ENCODE measurements around the gene RPS2. TPM values are rescaled to one million over a fixed set of nuclear protein-coding genes. Genes with fewer than 3 reads are reported as not detected.

Gene RPS2
- total and polyA plus RNA-seq, 2 experiments from 2014 or later = 1,449 to 1,991 TPM

DNA sequence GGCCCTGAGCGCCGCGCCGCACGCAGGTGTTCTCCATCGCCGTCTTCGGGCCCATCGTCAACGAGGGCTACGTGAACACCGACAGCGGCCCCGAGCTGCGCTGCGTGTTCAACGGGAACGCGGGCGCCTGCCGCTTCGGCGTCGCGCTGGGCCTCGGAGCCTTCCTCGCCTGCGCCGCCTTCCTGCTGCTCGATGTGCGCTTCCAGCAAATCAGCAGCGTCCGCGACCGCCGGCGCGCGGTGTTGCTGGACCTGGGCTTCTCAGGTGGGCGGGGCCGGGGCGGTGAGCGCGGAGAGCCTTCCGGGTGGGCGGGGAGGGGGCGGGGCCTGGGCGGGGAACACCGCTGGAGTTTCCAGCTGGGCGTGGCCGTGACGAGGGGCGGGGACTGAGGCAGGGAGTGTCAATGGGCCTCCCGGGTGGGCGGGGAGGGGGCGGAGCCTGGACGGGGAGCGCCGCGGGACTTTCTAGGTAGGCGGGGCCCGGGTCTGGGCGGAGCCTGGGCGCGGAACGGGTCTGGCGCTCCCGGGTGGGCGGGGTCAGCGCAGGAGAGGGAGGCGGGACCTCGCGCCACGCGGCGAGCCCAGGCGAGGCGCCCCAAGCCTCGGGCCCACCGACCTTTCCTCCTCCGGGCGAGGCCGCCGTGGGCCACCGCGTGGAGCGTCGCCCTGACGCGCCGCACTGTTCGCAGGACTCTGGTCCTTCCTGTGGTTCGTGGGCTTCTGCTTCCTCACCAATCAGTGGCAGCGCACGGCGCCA is 27.5 kb upstream of the RPS2 start:
- 9% methylated on average over 49 of the region's 96 CpGs for WGBS (ENCODE audit: low lambda C conversion rate, missing lambda C conversion rate)

GRCh38 chr16:1991588-1991947 is 26.9 kb upstream of the RPS2 start:
- Histone ChIP-seq H3K4me1 (ENCODE audit: insufficient read depth) (peaks cover 19% of the 10 kb centered on the region), H3K4me2 (peak overlapping the region; percentile 82), H3K27me3 (peaks cover 27% of the 10 kb centered on the region), H3K36me3 (replicated peaks; ENCODE audit: insufficient read depth, low read depth) (no peaks in the 10 kb centered on the region), H2AFZ (peak overlapping the region; percentile 64), H3K79me2 (peaks cover 2% of the 10 kb centered on the region), H3K9me2 (replicated peaks; ENCODE audit: insufficient read depth) (no peaks in the 10 kb centered on the region), H4K20me1 (ENCODE audit: insufficient read depth, poor library complexity, severe bottlenecking) (no peaks in the 10 kb centered on the region), H3K4me3 (no peak overlapping the region), H3K27ac (no peak overlapping the region), H3K9me3 (ENCODE audit: low read depth) (no peaks in the 10 kb centered on the region)
- WGBS (ENCODE audit: low lambda C conversion rate, missing lambda C conversion rate) = 26% methylated on average over 22 of the region's 22 CpGs
- TF ChIP-seq, protein P1, sequence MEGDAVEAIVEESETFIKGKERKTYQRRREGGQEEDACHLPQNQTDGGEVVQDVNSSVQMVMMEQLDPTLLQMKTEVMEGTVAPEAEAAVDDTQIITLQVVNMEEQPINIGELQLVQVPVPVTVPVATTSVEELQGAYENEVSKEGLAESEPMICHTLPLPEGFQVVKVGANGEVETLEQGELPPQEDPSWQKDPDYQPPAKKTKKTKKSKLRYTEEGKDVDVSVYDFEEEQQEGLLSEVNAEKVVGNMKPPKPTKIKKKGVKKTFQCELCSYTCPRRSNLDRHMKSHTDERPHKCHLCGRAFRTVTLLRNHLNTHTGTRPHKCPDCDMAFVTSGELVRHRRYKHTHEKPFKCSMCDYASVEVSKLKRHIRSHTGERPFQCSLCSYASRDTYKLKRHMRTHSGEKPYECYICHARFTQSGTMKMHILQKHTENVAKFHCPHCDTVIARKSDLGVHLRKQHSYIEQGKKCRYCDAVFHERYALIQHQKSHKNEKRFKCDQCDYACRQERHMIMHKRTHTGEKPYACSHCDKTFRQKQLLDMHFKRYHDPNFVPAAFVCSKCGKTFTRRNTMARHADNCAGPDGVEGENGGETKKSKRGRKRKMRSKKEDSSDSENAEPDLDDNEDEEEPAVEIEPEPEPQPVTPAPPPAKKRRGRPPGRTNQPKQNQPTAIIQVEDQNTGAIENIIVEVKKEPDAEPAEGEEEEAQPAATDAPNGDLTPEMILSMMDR (IDR thresholded peaks at IDR 0.05; ENCODE audit: poor library complexity) = no peak
- TF ChIP-seq EZH2phosphoT487 (IDR thresholded peaks at IDR 0.05; ENCODE audit: low read depth, severe bottlenecking, unreplicated experiment) (no peak), EZH2 (IDR thresholded peaks at IDR 0.05; ENCODE audit: borderline replicate concordance) (no peak)
- no peak for DNase-seq (ENCODE audit: low spot score)

More for the DNA sequence above, 27.5 kb upstream of the RPS2 start:
- Histone ChIP-seq H3K27ac (no peak overlapping the region), H3K9me2 (replicated peaks; ENCODE audit: insufficient read depth) (no peaks in the 10 kb centered on the region), H2AFZ (peak overlapping the region; percentile 64), H3K9me3 (ENCODE audit: low read depth) (no peaks in the 10 kb centered on the region), H3K4me2 (peak overlapping the region; percentile 82), H3K4me1 (ENCODE audit: insufficient read depth) (peaks cover 24% of the 10 kb centered on the region), H4K20me1 (ENCODE audit: insufficient read depth, poor library complexity, severe bottlenecking) (no peaks in the 10 kb centered on the region), H3K27me3 (peaks cover 27% of the 10 kb centered on the region), H3K79me2 (no peaks in the 10 kb centered on the region), H3K36me3 (replicated peaks; ENCODE audit: insufficient read depth, low read depth) (no peaks in the 10 kb centered on the region), H3K4me3 (no peak overlapping the region)
- peak; percentile 95 for DNase-seq (ENCODE audit: low spot score)
- TF ChIP-seq EZH2 (IDR thresholded peaks at IDR 0.05; ENCODE audit: borderline replicate concordance) (no peak), EZH2phosphoT487 (IDR thresholded peaks at IDR 0.05; ENCODE audit: low read depth, severe bottlenecking, unreplicated experiment) (no peak)
- TF ChIP-seq, protein P1 (IDR thresholded peaks at IDR 0.05; ENCODE audit: poor library complexity) = no peak

DNA sequence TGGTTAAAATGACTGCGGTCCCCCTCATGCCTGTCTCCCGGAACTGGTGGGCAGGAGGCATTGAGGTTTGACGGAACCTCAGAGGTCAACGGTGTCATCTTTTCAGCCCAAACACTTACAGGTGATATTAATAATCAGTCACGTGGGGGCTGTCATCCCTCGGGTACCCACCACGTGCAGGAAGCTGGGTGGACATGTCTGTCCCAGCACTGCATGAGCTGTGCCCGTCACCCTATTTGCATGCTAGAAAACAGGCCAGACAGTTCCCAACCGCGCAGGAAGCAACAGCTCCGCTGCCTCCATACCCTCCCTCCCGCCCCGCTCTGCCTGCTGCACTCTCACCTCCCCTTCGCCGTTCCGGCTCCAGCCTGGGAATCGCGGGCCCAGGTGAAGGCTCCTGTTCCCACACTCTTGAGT is 26.5 kb upstream of the RPS2 start:
- H4K20me1 ChIP-seq (ENCODE audit: insufficient read depth, poor library complexity, severe bottlenecking) = no peaks in the 10 kb centered on the region
- no peak for DNase-seq (ENCODE audit: low spot score)
- H3K27ac ChIP-seq = no peak overlapping the region
- H3K9me2 ChIP-seq (replicated peaks; ENCODE audit: insufficient read depth) = no peaks in the 10 kb centered on the region
- H3K4me2 ChIP-seq = peak overlapping the region; percentile 82
- H3K9me3 ChIP-seq (ENCODE audit: low read depth) = no peaks in the 10 kb centered on the region
- no peaks in the 10 kb centered on the region for H3K36me3 ChIP-seq (replicated peaks; ENCODE audit: insufficient read depth, low read depth)
- H3K4me3 ChIP-seq = no peak overlapping the region
- peaks cover 27% of the 10 kb centered on the region for H3K27me3 ChIP-seq
- H3K4me1 ChIP-seq (ENCODE audit: insufficient read depth) = peaks cover 19% of the 10 kb centered on the region
- peaks cover 5% of the 10 kb centered on the region for H3K79me2 ChIP-seq
- no peak for TF ChIP-seq EZH2 (IDR thresholded peaks at IDR 0.05; ENCODE audit: borderline replicate concordance)
- TF ChIP-seq EZH2phosphoT487 (IDR thresholded peaks at IDR 0.05; ENCODE audit: low read depth, severe bottlenecking, unreplicated experiment) = no peak
- TF ChIP-seq, protein P1 (IDR thresholded peaks at IDR 0.05; ENCODE audit: poor library complexity) = no peak
- 23% methylated on average over 18 of the region's 18 CpGs for WGBS (ENCODE audit: low lambda C conversion rate, missing lambda C conversion rate)
- no peak overlapping the region for H2AFZ ChIP-seq
